Endothelial cell of umbilical vein (primary cell): Measurements from ENCODE around the gene VPS51. TPM values are rescaled to one million over a fixed set of nuclear protein-coding genes. Genes with fewer than 3 reads are reported as not detected.

ENCODE experiments used
- BruUV-seq: library from RNA; stranded (reverse); fragments of 400-500 nt; replicated peaks from 2 replicates; lab custom pipeline; 2021; lab: Mats Ljungman, UMichigan
- CTCF ChIA-PET: fragments of 300-600, 350-600 bp; sonication (Branson Sonifier 250); formaldehyde crosslinking; loops from one replicate; lab custom pipeline; 2021; ENCODE audit warnings: antibody characterized with exemption, inconsistent platforms; lab: Charles Lee
- POLR2A ChIA-PET: fragments of 300-600, 350-600 bp; sonication (Branson Sonifier 250); formaldehyde crosslinking; loops from one replicate; lab custom pipeline; 2021; ENCODE audit warnings: antibody characterized with exemption, inconsistent platforms; lab: Charles Lee
- DNase-seq: peaks from one replicate; pipeline ENCODE4 v3.0.0-alpha.2; 2011; ENCODE audit warnings: low read depth, low spot score
- FAIRE-seq: peaks from 2 replicates; lab custom pipeline; 2011; peaks lifted over from hg19 to GRCh38; lab: Jason Lieb, UNC
- H2AFZ ChIP-seq: 2 replicates; pipeline ENCODE4 v1.6.0; 2012; ENCODE audit warnings: low read depth, low read length, control low read depth, inconsistent platforms
- H3K27ac ChIP-seq: 2 replicates; pipeline ENCODE4 v1.5.1; 2011; ENCODE audit warnings: low read depth, mild to moderate bottlenecking, control low read depth, low read length, moderate library complexity; ENCODE audit not compliant: insufficient read depth
- H3K27me3 ChIP-seq, 2 experiments: 2 replicates each; pipeline versions ENCODE4 v1.6.0 to v1.6.1; 2011; ENCODE audit warnings: low read length in 2 of 2, mixed read lengths in 1 of 2; ENCODE audit not compliant: control insufficient read depth in 2 of 2, insufficient read depth in 2 of 2
- H3K36me3 ChIP-seq, 2 experiments: 2 replicates in 1 of 2; 3 replicates in 1 of 2; pipeline ENCODE4 v1.5.1; 2011; ENCODE audit warnings: low read length in 2 of 2, mild to moderate bottlenecking in 1 of 2, moderate library complexity in 1 of 2; ENCODE audit not compliant: control insufficient read depth in 2 of 2, insufficient read depth in 2 of 2; ENCODE audit errors: extremely low read depth in 1 of 2
- H3K4me1 ChIP-seq: 3 replicates; pipeline ENCODE4 v1.5.1; 2011; ENCODE audit warnings: mild to moderate bottlenecking, low read length; ENCODE audit not compliant: control insufficient read depth, insufficient read depth; ENCODE audit errors: extremely low read depth
- H3K4me2 ChIP-seq: 2 replicates; pipeline ENCODE4 v1.6.1; 2011; ENCODE audit warnings: low read length, control low read depth, mixed read lengths; ENCODE audit not compliant: insufficient read depth
- H3K4me3 ChIP-seq, 3 experiments: fragments of 200-600 bp in 1 of 3; sonication (generic), shearing (Covaris generic) in 1 of 3; replicated peaks in 1 of 3; 2 replicates each; pipeline ENCODE4 v1.5.1; 2011 to 2016; ENCODE audit warnings: control low read depth in 3 of 3, low read length in 3 of 3, mild to moderate bottlenecking in 2 of 3, inconsistent platforms in 1 of 3, low read depth in 1 of 3, moderate library complexity in 1 of 3; ENCODE audit not compliant: insufficient read depth in 1 of 3
- H3K79me2 ChIP-seq: 2 replicates; pipeline ENCODE4 v1.6.0; 2012; ENCODE audit warnings: low read length, inconsistent platforms; ENCODE audit not compliant: control insufficient read depth, insufficient read depth
- H3K9ac ChIP-seq: replicated peaks from 2 replicates; pipeline ENCODE3; 2011; ENCODE audit warnings: low read length, control low read depth; ENCODE audit not compliant: insufficient read depth; ENCODE audit errors: extremely low read depth
- H3K9me1 ChIP-seq: replicated peaks from 3 replicates; pipeline ENCODE4 v1.6.0; 2011; ENCODE audit warnings: mild to moderate bottlenecking, low read length; ENCODE audit not compliant: control insufficient read depth, insufficient read depth; ENCODE audit errors: extremely low read depth
- H3K9me3 ChIP-seq: replicated peaks from 2 replicates; pipeline ENCODE4 v1.5.1; 2012; ENCODE audit warnings: low read length, inconsistent platforms; ENCODE audit not compliant: control insufficient read depth, insufficient read depth
- H4K20me1 ChIP-seq: replicated peaks from 2 replicates; pipeline ENCODE3; 2011; ENCODE audit warnings: mild to moderate bottlenecking, low read length; ENCODE audit not compliant: control insufficient read depth, insufficient read depth; ENCODE audit errors: extremely low read depth
- EZH2 ChIP-seq: IDR thresholded peaks from 2 replicates; pipeline ENCODE4 v1.6.1; 2012; ENCODE audit warnings: borderline replicate concordance, low read depth, mild to moderate bottlenecking, moderate library complexity, low read length, inconsistent platforms; ENCODE audit not compliant: severe bottlenecking
- FOS ChIP-seq: IDR thresholded peaks from 2 replicates; pipeline ENCODE4 v1.6.1; 2011; ENCODE audit warnings: mild to moderate bottlenecking, low read length, moderate library complexity, borderline replicate concordance; ENCODE audit not compliant: insufficient read depth
- GATA2 ChIP-seq: IDR thresholded peaks from 2 replicates; pipeline ENCODE4 v1.7.0; 2011; ENCODE audit warnings: low read depth, mild to moderate bottlenecking, moderate library complexity, mixed read lengths, low read length; ENCODE audit not compliant: insufficient read length, insufficient read depth
- MYC ChIP-seq: IDR thresholded peaks from one replicate; pipeline ENCODE4 v1.6.1; 2011; ENCODE audit warnings: mild to moderate bottlenecking, low read depth, low read length
- POLR2A ChIP-seq: IDR thresholded peaks from 2 replicates; pipeline ENCODE4 v1.6.1; 2012; ENCODE audit warnings: low read depth, mild to moderate bottlenecking, control low read depth, low read length
- dilution Hi-C: fragments of 300-500 bp; cut with MboI; formaldehyde crosslinking; loops from one replicate; pipeline ENCODE4 v1.15.0; 2019; ENCODE audit warnings: low sequenced_read_pairs; ENCODE audit not compliant: extremely low pct_ligation_motif_present
- intact Hi-C: fragments of 100-400 bp; cut with micrococcal nuclease; formaldehyde crosslinking; loops from one replicate; pipeline ENCODE4 v1.10.0; 2022
- polyA plus RNA-seq, 4 experiments: library from polyadenylated mRNA; depleted of rRNA in 3 of 4; stranded (reverse) in 3 of 4; unstranded in 1 of 4; fragments of >200 nt; gene quantifications; 2 replicates each; pipeline versions ENCODE4 v1.2.1 to v1.2.3, GENCODE V29; 2011 to 2012; ENCODE audit warnings: missing spikeins in 1 of 4
- total RNA-seq: library from RNA; stranded (reverse); gene quantifications from 2 replicates; pipeline ENCODE4 v1.2.3, GENCODE V29; 2021
- TF ChIP-seq, protein P1 (sequence below), 2 donors: IDR thresholded peaks; 1 replicate in 1 of 2; 2 replicates in 1 of 2; pipeline ENCODE4 v1.5.1; 2011; ENCODE audit warnings: low read length in 2 of 2, mild to moderate bottlenecking in 2 of 2, moderate library complexity in 2 of 2, control low read depth in 1 of 2, inconsistent platforms in 1 of 2, low read depth in 1 of 2; ENCODE audit not compliant: insufficient read depth in 1 of 2; ENCODE audit errors: extremely low read depth in 1 of 2
- TF ChIP-seq, protein P2 (sequence below): IDR thresholded peaks from 2 replicates; pipeline ENCODE4 v1.6.1; 2011; ENCODE audit not compliant: insufficient read depth, insufficient read length

The VPS51 gene
- total and polyA plus RNA-seq, 2 donors (not counting 3 experiments of a cell fraction or from before 2014, with no cell fraction given): 108 to 146 TPM

DNA sequence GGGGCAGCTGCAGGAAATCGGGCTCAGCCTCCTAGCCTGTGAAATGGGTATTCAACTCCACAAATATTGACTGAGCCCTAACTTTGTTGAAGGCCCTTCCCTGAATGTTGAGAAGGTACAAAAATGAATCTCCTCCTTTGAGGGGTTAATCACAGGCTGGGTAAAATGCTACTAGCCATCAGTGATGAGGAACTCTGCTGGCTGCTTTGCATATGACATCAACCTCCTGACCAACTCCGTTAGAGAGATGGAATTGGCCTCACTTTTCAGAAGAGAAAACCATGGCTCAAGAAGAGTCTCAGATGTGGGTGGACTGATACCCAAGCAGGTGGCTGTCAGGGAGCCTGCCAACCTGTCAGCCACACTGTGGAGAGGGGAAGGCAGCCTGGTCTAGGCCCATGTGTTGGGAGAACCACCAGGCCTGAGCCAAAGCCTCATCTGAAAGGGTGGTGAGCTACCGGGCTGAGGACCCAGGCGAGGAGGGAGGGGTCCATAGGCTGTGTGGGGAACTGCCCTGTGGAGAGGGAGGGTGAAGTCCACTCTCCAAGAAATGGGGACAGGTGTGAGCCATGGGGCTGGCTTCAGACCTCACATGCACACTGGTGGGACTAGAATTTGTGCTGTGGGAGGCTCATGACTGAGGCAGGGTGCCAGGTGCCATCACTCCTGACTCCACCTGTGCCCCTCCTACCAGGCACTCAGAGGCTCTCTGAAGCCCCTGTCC lies 23.9 kb upstream of the VPS51 start:
- Histone ChIP-seq H3K36me3 (no peaks in the 10 kb centered on the region), H3K27me3 (no peaks in the 10 kb centered on the region), H2AFZ (no peak overlapping the region), H3K4me3 (no peak overlapping the region), H3K9me3 (no peaks in the 10 kb centered on the region), H3K79me2 (no peaks in the 10 kb centered on the region), H3K9ac (no peak overlapping the region), H3K27ac (no peak overlapping the region), H4K20me1 (no peaks in the 10 kb centered on the region), H3K4me1 (no peaks in the 10 kb centered on the region), H3K4me2 (no peak overlapping the region), H3K9me1 (no peaks in the 10 kb centered on the region)
- no peak for FAIRE-seq
- dilution Hi-C loops (no loop called here), intact Hi-C loops (no loop called here)
- POLR2A ChIA-PET: interaction anchor here (0.6 to 0.7 kb wide), 2 partner anchors 14 to 190 kb away, joined by 3 to 4 read pairs; partner anchors contain the start of genes NAALADL1 and POLA2
- CTCF ChIA-PET: no interaction called here
- TF ChIP-seq EZH2: no peak
- TF ChIP-seq FOS: no peak
- TF ChIP-seq, protein P1, sequence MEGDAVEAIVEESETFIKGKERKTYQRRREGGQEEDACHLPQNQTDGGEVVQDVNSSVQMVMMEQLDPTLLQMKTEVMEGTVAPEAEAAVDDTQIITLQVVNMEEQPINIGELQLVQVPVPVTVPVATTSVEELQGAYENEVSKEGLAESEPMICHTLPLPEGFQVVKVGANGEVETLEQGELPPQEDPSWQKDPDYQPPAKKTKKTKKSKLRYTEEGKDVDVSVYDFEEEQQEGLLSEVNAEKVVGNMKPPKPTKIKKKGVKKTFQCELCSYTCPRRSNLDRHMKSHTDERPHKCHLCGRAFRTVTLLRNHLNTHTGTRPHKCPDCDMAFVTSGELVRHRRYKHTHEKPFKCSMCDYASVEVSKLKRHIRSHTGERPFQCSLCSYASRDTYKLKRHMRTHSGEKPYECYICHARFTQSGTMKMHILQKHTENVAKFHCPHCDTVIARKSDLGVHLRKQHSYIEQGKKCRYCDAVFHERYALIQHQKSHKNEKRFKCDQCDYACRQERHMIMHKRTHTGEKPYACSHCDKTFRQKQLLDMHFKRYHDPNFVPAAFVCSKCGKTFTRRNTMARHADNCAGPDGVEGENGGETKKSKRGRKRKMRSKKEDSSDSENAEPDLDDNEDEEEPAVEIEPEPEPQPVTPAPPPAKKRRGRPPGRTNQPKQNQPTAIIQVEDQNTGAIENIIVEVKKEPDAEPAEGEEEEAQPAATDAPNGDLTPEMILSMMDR (IDR thresholded peaks at IDR 0.05; ENCODE audit: extremely low read depth in 1 of 2, insufficient read depth in 1 of 2, low read depth in 1 of 2, low read length in 2 of 2): no peak
- TF ChIP-seq, protein P2, sequence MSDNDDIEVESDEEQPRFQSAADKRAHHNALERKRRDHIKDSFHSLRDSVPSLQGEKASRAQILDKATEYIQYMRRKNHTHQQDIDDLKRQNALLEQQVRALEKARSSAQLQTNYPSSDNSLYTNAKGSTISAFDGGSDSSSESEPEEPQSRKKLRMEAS: no peak
- no peak for TF ChIP-seq POLR2A
- TF ChIP-seq GATA2: no peak
- no peak for TF ChIP-seq MYC
- BruUV-seq: no TSS peak
- DNase-seq: no peak
